Osteoblast (primary cell): ENCODE data around the gene MAS1L. TPM values are rescaled to one million over a fixed set of nuclear protein-coding genes. Genes with fewer than 3 reads are reported as not detected.

Source experiments
- DNase-seq: peaks from one replicate; pipeline ENCODE4 v3.0.0; 2011; ENCODE audit warnings: low spot score, mixed read lengths; ENCODE audit not compliant: insufficient read length; ENCODE audit errors: missing footprints
- H2AFZ ChIP-seq: 2 replicates; pipeline ENCODE4 v1.6.0; 2011; ENCODE audit warnings: mild to moderate bottlenecking, low read length
- H3K27ac ChIP-seq: 2 replicates; pipeline ENCODE4 v1.5.1; 2011; ENCODE audit warnings: mild to moderate bottlenecking, low read depth, low read length, moderate library complexity
- H3K27me3 ChIP-seq: 2 replicates; pipeline ENCODE4 v1.6.0; 2012; ENCODE audit warnings: mild to moderate bottlenecking, control low read depth, inconsistent platforms, low read length, moderate library complexity; ENCODE audit not compliant: insufficient read depth
- H3K36me3 ChIP-seq: 2 replicates; pipeline ENCODE4 v1.5.1; 2011; ENCODE audit warnings: mild to moderate bottlenecking, low read length, control low read depth, moderate library complexity; ENCODE audit not compliant: insufficient read depth
- H3K4me1 ChIP-seq: 2 replicates; pipeline ENCODE4 v1.5.1; 2011; ENCODE audit warnings: mild to moderate bottlenecking, low read length, control low read depth, moderate library complexity; ENCODE audit not compliant: insufficient read depth
- H3K4me2 ChIP-seq: 2 replicates; pipeline ENCODE4 v1.6.0; 2011; ENCODE audit warnings: mild to moderate bottlenecking, low read length; ENCODE audit not compliant: insufficient read depth
- H3K4me3 ChIP-seq: fragments of 200-600 bp; sonication (generic); 3 replicates; pipeline ENCODE4 v1.5.1; 2012; ENCODE audit warnings: mild to moderate bottlenecking, low read length, inconsistent platforms; ENCODE audit not compliant: insufficient read depth
- H3K79me2 ChIP-seq: 2 replicates; pipeline ENCODE4 v1.6.0; 2012; ENCODE audit warnings: mild to moderate bottlenecking, low read length, control low read depth, inconsistent platforms; ENCODE audit not compliant: insufficient read depth
- H3K9me3 ChIP-seq: 2 replicates; pipeline ENCODE4 v1.5.1; 2011; ENCODE audit warnings: low read depth, low read length, control low read depth
- H4K20me1 ChIP-seq: 2 replicates; pipeline ENCODE4 v1.6.0; 2012; ENCODE audit warnings: mild to moderate bottlenecking, low read length, control low read depth; ENCODE audit not compliant: insufficient read depth
- total RNA-seq: library from RNA; depleted of rRNA; stranded (reverse); fragments of >200 nt; gene quantifications from 2 replicates; pipeline ENCODE4 v1.2.3, GENCODE V29; 2012
- TF ChIP-seq, protein P1 (sequence below): IDR thresholded peaks from 2 replicates; pipeline ENCODE4 v1.5.1; 2011; ENCODE audit warnings: mild to moderate bottlenecking, low read depth, low read length, moderate library complexity; ENCODE audit errors: extremely low read depth

Gene MAS1L
- total RNA-seq, 1 donor = not detected

DNA sequence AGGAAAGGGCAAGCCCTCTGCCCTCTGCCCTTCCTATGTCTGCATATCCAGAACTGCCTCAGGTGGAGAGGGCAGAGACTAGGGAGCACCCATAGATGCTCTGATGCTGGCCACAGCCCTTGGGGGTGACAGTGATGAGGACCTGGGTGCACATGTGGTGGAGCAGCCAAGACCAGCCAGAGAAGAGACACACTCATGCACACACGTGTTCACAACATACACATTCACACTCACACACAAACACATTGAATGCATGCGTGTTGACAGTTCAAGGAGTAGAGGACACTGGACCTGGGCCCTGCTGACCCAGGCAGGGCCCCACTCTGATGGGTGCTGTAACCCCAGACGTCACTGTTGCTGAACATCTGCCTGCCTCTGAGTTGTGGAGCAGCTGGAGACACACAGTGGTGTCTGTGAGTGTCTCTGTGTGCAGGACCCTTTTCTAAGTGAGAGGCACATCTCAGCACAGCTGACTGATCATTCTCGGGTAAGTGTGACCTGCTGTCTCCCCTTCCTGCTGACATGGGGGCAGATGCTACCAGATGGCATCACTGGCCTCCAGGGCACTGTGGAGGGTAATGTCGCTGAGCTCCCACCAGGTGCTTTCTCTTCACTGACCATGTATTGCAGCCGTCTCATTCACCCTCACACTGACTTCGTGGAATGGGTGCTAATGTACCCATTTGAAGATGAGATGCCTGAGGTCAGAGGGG lies 30.1 kb upstream of the MAS1L start:
- H4K20me1 ChIP-seq = no peaks in the 10 kb centered on the region
- no peak overlapping the region for H3K4me3 ChIP-seq
- H3K4me1 ChIP-seq = no peaks in the 10 kb centered on the region
- no peak overlapping the region for H2AFZ ChIP-seq
- TF ChIP-seq, protein P1, sequence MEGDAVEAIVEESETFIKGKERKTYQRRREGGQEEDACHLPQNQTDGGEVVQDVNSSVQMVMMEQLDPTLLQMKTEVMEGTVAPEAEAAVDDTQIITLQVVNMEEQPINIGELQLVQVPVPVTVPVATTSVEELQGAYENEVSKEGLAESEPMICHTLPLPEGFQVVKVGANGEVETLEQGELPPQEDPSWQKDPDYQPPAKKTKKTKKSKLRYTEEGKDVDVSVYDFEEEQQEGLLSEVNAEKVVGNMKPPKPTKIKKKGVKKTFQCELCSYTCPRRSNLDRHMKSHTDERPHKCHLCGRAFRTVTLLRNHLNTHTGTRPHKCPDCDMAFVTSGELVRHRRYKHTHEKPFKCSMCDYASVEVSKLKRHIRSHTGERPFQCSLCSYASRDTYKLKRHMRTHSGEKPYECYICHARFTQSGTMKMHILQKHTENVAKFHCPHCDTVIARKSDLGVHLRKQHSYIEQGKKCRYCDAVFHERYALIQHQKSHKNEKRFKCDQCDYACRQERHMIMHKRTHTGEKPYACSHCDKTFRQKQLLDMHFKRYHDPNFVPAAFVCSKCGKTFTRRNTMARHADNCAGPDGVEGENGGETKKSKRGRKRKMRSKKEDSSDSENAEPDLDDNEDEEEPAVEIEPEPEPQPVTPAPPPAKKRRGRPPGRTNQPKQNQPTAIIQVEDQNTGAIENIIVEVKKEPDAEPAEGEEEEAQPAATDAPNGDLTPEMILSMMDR = no peak
- no peaks in the 10 kb centered on the region for H3K9me3 ChIP-seq
- no peaks in the 10 kb centered on the region for H3K79me2 ChIP-seq
- H3K27ac ChIP-seq = no peak overlapping the region
- no peaks in the 10 kb centered on the region for H3K36me3 ChIP-seq
- no peak overlapping the region for H3K4me2 ChIP-seq
- no peaks in the 10 kb centered on the region for H3K27me3 ChIP-seq
- DNase-seq = no peak

DNA sequence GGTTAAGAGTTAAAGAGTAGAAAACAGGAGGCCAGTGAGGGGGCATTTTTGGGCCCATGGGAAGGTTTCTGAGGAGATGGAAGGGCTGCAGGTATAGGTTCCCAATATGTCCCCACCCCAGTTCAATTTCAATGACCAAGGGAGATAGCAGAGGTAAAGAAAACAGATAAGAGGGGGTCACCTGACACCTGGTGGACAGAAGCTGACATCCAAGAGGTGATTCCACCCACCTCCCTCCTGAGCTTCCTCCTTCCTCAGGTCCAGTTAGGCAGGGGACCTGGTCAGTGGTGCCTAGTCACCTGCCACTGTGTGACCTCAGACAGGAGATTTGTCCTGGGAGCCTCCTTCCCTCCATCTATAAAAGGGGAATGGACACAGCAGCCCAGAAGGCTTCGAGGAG lies 29.5 kb upstream of the MAS1L start:
- Histone ChIP-seq H3K4me3 (no peak overlapping the region), H3K9me3 (no peaks in the 10 kb centered on the region), H4K20me1 (no peaks in the 10 kb centered on the region), H3K36me3 (no peaks in the 10 kb centered on the region), H3K79me2 (no peaks in the 10 kb centered on the region), H3K4me2 (no peak overlapping the region), H3K4me1 (no peaks in the 10 kb centered on the region), H2AFZ (no peak overlapping the region), H3K27me3 (no peaks in the 10 kb centered on the region), H3K27ac (no peak overlapping the region)
- TF ChIP-seq, protein P1 = no peak
- no peak for DNase-seq

DNA sequence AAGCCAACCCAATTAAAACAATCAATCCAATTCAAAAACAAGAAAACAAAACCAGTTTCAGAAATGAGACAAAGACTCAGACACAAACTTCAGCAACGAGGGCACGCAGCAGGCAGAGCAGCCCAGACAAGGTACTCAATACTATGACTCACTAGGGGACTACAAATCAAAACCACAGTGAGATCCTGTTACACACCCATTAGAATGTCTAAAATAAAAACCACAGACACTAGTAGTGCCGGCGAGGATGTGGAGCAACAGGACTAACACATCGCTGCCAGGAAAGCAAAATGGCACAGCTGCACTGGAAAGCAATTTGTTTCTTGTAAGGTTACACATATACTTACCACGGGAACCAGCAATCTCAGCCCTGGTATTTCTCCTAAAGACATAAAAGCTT lies 28.4 kb upstream of the MAS1L start:
- H3K9me3 ChIP-seq = no peaks in the 10 kb centered on the region
- H3K27ac ChIP-seq = no peak overlapping the region
- TF ChIP-seq, protein P1 = no peak
- no peak overlapping the region for H2AFZ ChIP-seq
- H3K4me1 ChIP-seq = no peaks in the 10 kb centered on the region
- no peaks in the 10 kb centered on the region for H4K20me1 ChIP-seq
- no peak overlapping the region for H3K4me3 ChIP-seq
- no peak overlapping the region for H3K4me2 ChIP-seq
- H3K36me3 ChIP-seq = no peaks in the 10 kb centered on the region
- DNase-seq = no peak
- no peaks in the 10 kb centered on the region for H3K79me2 ChIP-seq
- H3K27me3 ChIP-seq = no peaks in the 10 kb centered on the region

DNA sequence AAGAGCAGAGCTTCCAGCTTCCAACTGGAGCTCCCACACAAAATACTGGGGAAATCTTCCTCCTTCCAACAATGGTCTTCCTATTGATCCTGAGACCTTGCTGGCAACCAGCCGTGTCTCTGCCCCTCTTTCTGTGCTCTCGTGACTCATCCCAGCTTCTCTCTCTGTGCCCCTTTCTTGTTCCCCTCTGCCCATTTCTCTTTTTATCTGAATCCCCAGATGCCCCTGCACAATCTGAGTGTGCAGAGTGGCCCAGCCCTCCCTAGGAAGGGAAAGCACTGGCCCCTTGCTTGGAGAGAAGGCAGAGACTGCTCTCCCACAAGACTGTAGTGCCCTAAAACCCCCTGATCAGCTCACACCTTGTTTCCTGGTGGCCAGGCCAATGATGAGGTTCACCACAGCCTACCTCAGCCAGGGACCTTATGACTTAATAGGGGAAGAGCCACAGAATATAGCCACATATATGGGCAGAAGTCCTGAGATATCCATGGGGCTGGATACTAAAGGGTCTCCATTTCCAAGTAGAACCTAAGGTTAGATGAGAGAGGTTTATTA lies 23.1 kb upstream of the MAS1L start:
- Histone ChIP-seq H4K20me1 (no peaks in the 10 kb centered on the region), H3K27me3 (no peaks in the 10 kb centered on the region)
- TF ChIP-seq, protein P1 = no peak

More for the DNA sequence above, 23.1 kb upstream of the MAS1L start:
- Histone ChIP-seq H3K27ac (no peak overlapping the region), H2AFZ (no peak overlapping the region), H3K4me2 (no peak overlapping the region), H3K36me3 (no peaks in the 10 kb centered on the region), H3K9me3 (no peaks in the 10 kb centered on the region), H3K79me2 (no peaks in the 10 kb centered on the region), H3K4me3 (no peak overlapping the region), H3K4me1 (no peaks in the 10 kb centered on the region)
- DNase-seq = no peak
